Omental fat pad (tissue), 4 donors: ENCODE data around the gene KCNK16. TPM values are rescaled to one million over a fixed set of nuclear protein-coding genes. Genes with fewer than 3 reads are reported as not detected.

Source experiments
- ATAC-seq: fragments of 150-250 bp; one replicate; pipeline ENCODE4 v1.9.1; 2016; ENCODE audit warnings: mild to moderate bottlenecking, moderate library complexity; ENCODE audit not compliant: low FRiP score
- DNase-seq: peaks from one replicate; pipeline ENCODE4 v3.0.0-alpha.2; 2019; ENCODE audit warnings: low spot score
- total RNA-seq, 4 donors: library from RNA; depleted of rRNA; stranded (reverse); fragments of >200 nt; gene quantifications; one replicate each; pipeline ENCODE4 v1.1.0, GENCODE V29; 2016
- TF ChIP-seq, protein P1 (sequence below), 3 donors: fragments of 450-650 bp; IDR thresholded peaks; one replicate each; pipeline ENCODE4 v1.5.1; 2016 to 2017; ENCODE audit warnings: antibody characterized with exemption in 3 of 3, mild to moderate bottlenecking in 3 of 3, moderate library complexity in 2 of 3

Gene KCNK16
- total RNA-seq, 4 donors from 2014 or later: not detected

DNA sequence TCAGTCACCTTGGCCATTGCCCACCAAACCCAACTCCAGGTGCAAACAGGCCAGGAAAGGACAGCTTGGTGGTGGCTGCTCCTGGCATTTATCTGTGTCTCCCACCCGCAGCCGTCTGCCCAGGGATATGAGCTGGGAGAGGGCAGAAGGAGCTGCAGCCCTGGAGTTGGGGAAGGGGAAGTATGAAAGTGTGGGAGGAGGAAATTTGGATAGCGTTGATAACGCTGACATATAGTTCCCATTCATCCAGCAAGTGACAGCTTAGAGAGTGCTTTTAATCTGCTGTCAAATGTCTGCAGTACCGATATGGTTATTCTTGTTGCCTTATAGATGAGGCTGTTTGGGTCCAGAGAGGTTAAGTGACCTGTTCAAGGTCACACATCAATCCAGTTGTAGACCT, 741 bp downstream of the KCNK16 start:
- DNase-seq (no peak), ATAC-seq (no peak)
- TF ChIP-seq, protein P1, sequence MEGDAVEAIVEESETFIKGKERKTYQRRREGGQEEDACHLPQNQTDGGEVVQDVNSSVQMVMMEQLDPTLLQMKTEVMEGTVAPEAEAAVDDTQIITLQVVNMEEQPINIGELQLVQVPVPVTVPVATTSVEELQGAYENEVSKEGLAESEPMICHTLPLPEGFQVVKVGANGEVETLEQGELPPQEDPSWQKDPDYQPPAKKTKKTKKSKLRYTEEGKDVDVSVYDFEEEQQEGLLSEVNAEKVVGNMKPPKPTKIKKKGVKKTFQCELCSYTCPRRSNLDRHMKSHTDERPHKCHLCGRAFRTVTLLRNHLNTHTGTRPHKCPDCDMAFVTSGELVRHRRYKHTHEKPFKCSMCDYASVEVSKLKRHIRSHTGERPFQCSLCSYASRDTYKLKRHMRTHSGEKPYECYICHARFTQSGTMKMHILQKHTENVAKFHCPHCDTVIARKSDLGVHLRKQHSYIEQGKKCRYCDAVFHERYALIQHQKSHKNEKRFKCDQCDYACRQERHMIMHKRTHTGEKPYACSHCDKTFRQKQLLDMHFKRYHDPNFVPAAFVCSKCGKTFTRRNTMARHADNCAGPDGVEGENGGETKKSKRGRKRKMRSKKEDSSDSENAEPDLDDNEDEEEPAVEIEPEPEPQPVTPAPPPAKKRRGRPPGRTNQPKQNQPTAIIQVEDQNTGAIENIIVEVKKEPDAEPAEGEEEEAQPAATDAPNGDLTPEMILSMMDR (IDR thresholded peaks at IDR 0.05): no peak

DNA sequence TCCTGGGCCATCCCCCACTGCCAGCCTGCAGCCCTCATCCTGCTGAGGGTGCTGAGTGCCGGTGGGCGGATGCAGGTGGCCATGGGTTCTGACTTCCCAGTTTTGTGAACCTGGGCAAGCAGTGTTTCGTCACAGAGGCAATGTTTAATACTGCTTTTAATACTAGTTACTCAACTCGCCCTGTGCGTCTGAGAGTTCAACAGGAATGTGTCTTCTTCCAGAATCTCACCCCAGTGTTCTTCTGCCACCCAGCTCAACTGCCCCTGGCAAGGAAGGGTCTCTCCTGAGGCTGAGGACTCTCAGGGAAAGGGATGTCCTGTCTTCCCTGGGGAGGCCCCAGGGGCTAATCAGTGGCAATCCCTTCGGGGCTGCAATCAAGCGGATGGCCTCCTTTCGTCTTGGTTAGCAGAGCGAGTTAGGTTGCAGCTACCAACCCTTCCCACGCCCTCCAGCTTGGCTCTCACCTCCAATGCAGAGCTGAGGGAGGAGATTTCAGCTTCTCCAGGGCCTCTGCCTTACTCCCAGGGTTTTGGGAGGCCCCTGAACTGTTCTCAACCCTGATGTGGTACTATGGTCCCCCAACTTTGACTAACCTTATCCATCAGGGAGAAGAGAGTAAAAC, 2.0 kb downstream of the KCNK16 start:
- ATAC-seq: no peak
- TF ChIP-seq, protein P1 (IDR thresholded peaks at IDR 0.05): no peak

DNA sequence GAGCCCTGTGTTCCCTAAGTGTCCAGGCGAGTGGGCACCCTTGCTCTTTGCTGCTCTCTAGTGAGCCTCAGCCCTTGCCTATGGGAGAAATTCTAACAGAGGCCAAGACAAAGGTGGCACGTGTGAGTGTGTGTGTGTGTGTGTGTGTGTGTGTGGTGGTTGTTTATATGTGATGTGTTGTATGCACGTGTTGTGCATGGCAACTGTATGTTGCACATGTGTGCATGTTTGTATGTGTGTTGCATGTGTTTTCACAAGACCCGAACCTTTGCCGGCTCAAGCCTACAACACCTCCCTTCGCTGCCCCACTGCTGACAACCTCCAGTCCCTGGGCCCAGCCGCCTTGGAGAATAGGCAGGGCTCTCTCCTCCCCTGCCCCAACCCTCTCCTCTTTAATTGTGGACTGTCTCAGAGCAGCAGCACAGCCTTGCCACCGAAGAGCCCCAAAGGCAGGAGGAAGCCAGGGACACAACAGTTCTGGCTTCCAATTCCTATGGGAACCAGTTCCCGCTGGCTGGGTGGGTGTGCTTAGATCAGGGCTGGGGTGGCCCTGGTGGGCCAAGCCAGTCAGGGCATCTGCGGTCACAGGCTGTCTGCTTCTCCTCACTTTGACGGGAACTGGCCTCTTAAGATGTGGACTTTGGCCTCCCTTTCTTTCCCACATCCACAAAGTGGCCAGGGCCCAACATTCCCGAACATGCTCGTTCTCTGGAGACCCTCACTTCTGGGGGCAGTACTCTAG, 2.7 kb downstream of the KCNK16 start:
- TF ChIP-seq, protein P1 (IDR thresholded peaks at IDR 0.05): no peak
- ATAC-seq: no peak
- no peak for DNase-seq

More for the DNA sequence above, 2.0 kb downstream of the KCNK16 start:
- DNase-seq: no peak

DNA sequence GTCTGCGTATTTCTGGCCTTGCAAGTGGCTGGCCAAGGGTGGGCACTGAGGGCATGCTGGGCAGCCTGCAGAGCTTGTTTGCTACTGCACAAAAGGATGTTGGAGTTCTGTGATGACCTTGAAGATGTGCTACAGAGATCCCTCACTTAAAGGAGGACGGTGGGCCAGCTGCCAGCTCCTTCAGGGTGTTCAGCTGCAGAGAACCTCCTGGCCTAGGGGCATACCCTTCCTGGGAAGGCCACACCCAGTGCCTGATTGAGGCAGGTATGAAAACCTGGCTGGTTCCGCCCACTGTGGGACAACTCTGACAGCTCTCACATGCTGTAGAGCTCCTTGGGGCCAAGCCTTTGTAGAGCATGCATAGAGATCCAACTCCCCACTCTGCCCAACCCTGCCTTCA, 5.2 kb downstream of the KCNK16 start:
- DNase-seq: no peak
- ATAC-seq: no peak
- TF ChIP-seq, protein P1 (IDR thresholded peaks at IDR 0.05): no peak

DNA sequence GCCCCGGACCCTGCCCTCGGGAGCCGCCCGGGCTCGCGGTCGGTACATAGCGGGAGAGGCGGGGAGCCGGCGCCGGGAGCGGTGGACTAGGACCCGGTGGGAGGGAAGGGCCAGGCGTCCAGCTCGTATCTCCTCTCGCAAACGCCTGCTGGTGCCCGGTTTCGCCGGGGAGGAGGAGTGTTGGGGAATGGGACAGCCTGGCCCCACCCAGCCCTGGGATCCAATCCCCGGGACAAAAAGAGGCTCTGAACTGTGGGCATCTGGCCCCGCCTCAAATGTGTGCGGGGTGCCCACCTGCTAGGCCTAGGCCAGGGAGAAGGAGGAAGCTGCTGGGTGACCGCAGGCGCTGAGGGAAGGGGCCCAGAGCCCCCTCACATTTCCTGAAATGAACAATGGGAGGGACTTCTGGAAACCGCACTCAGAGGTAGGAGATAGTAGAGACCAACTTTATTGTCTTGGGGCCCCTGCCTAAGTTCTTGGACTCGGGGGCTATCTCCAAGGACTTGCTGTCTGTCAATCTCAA, 8.2 kb downstream of the KCNK16 start, which contains the start of gene KCNK17:
Gene KCNK17 (minus strand): TSS at position 147 of the 523 bp plus-strand sequence. CDS start 99 bp downstream, at position 48.
- DNase-seq: no peak
- no peak for ATAC-seq
- TF ChIP-seq, protein P1 (IDR thresholded peaks at IDR 0.05): no peak

DNA sequence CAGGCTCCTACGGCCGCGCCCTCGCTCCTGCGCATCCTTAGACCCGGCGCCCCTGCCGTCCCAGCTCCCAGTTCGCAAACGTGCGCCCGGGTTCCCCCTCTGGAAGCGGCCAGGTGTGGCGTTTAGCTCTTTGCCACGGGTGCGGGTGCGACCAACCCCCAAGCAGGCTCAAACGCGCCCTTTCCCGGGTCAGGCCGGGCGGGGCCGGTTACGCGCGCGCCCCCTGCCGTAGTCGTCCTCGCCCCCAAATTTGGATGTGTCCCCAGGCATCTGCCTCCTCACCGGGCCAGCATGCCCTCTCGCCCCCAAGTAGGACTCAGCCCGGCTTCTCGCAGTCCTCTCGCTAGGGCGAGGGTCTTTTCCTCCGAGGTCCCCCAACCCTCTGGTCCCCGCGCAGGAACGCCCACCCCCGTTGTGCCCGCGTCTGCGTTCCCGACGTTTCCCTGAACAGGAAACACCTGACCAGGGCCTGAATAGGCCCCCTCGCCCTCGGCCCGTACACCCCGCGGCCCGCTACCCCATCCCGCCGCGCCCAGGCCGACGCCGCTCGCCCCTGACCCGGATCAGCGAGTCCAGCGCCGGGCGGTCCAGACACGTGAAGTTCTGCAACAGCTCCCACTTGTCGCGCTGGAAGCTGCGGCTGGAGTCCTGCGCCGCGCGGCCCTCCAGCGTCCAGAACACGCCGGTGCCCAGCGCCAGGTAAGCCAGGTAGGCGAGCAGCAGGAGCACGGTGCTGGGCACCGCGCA, 8.8 kb downstream of the KCNK16 start:
- ATAC-seq (no peak), DNase-seq (no peak)
- TF ChIP-seq, protein P1 (IDR thresholded peaks at IDR 0.05): no peak
